ENCODE measurements around the gene STK24.

The STK24 gene

GRCh38 chr13:98488736-98489135 lies 88.2 kb downstream of the STK24 start:
- no peak for DNase-seq

GRCh38 chr13:98487522-98487921 lies 89.4 kb downstream of the STK24 start:
- no peak for DNase-seq

DNA sequence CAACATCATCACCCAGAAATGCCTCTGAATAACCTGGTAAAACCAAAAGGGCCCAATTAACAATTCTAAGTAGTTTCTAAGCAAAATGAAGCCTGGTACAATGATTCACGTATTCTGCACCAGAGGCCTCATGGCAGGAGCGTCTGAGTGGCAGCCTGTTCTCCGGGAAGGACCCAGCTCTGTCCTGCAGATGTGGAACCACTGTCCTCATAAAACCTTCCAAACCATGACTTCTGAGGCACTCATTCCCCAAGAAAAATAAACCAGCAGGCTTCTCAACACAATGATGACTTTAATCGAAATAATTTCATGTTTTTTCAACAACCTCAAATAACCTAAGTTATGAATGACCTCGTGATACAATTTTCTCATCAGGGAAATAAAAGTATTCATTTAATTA lies 89.9 kb downstream of the STK24 start:
- DNase-seq, result no peak

DNA sequence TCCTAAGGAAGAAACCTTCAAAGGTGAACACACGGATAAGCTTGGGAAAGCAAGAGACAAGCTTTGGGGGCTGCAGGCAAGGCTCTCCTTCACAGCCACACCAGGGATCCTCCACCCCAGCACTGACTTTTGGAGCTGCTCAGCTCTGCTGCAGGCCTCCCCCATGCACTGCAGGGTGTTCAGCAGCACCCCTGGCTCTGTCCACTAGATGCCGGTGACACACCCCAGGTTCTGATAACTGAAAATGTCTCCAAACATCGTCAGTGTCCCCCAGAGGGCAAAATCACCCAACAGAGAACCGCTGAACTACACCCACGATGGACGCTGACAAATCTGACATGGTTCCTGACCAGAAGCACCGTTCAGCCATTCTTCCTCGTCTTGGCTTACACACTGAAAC lies 90.5 kb downstream of the STK24 start:
- DNase-seq, result no peak

GRCh38 chr13:98485561-98485960 lies 91.3 kb downstream of the STK24 start:
- DNase-seq, result no peak

DNA sequence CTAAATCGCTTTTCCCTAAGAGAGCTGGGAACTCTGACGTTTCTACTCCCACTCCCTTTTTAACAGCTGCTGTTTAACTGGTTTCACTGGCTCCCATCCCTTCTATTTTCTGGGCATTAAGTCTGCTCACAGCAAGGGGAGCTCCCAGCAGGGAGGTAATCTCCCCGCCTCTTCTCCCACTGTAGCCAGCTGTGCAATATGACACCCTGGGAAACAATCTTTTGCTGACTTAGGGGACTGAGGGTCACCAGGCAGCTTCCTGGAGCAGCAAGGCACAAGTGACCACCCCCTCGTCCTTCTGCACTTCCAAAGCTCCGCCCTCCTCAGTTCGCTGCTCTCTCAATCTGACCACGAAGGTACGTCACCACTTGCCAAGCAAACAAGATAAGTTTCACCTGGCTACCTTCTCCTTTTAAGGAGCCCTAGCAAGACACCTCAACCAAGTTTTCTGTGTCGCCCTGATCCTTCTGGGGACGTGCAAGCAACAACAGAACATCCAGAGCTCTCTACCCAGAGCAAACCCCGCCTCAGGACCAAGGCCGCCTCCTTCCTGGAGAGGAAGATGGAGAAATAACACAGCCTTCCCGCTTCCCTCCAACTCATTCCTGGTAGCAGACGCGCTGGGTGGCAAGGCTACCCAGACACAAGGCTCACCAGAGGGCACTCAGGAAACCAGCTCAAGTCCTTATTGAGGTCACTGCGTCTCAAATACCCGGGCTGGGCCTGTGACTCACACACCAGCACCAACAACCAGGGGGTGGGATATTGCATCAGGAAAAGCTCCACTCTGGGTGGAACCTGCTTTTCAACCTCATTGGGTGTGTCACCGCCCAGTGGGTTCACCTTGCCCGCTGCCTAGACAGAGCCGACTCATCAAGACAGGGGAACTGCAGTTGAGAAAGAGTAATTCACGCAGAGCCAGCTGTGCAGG lies 92.4 kb downstream of the STK24 start:
- DNase-seq, result peak; percentile 56

DNA sequence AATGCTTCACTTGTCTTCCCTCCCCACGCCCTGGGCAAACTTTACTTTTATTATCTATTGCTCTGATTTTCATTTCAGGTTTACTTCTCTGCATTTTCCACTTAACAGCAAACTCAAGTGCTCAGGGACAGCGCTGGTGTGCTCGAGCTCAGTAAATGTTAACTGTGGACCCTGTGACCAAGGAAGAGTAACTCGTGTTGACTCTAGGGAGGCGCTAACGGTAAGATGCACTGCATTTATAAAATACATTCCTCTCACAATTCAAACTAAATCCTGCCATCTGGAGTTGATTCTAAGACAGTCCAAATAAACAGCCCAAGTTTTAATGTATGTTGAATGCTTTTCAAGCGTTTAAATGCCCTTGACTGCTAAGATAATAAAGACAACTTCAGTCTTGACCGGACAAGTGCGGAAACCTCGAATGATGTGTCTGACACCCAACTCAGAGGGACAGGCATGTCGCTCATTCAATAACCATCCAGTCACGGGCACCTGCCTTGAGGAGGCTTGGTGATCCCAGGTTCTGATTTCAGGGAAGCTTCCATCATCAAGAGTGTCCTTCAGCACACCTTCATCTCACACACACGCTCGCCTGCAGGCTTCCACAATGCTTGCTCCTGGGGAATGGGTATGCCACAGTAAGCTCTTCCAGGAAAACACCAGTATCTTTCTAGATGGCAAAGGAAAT lies 93.2 kb downstream of the STK24 start:
- DNase-seq, result no peak

DNA sequence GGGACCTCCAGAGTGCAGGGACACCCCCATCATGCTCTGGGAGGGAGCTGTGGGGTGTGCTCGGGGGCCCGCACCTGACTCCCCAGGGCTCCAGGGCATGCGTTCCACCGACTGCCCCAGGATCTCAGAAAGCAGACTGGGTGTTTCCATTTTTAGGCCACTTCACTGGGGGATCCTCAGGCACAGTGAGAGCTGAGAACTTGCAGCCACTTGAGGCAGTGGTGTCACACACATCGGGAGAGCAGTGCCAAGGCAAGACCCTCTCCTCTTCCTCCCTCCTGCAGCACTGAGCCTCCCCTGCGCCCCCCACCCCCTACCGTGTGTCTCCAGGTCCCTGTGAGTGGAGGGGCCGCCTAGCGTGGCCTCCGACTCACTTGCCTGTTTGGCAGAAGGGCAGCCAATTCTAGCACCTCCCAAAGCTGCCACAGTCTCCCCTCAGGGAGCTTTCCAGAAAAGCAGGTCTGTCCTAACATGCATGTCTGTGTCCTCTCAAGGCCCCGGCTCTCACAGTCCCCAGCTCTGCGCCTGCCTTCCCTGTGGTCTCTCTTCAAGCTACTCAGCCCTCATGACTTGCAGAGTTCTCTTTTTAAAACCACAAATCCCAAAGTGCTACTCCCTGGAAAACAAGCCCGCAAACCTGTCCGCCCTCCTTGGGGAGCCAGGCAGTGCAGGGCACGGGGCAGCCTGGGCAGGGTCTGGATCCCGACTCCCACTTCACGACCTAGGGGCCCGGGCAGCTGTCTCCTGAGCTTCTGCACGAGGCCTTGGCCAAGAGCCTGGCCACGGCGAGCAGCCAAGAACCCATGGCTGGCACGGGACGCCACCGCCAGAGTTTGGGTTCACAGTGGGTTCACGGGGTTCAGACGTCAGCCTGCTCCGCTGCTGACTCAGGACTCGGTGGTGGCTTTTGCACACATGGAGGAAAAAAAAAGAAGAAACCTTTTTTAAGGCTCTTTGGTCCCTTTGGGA lies 94.1 kb downstream of the STK24 start:
- no peak for DNase-seq

DNA sequence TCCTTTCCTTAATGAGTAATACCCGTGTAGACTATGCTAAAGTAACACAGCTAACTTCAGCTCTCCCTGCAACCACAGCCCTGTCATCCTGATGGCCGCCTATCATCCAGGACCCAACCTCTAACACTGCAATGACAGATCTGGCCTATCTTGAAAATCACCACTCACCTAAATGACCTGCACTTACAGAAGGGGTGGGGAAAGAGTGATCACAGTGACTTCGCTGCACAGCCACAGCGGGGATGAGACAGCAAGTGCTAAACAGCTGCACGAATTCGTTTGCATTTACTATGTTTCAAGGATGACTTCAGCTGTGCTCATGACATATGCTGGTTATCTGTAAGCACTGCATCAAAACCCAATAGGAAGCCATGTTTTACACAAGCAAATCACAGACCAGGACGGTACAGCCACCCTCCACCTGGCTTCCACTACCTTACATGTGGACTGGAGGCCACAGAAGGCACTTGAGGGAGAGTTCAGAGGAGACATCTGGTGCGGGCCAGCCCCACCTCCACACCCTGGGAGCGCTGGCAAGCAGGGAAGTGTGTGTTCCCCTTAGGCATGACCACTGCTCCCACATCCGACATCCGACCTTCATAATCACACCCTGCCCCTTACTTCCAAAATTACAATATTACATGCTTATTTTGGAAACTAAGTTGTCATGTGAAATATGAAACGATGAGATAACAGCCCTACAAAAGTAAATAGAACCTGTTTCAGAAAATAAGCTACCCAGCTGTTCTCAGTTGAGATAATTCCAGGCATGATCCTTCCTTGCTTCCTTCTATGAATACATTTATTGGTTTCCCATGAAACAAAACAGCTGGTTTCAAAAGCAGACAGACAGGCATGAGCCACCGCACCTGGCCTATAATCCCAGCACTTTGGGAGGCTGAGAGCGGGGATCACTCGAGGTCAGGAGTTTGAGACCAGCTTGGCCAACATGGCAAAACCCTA lies 95.7 kb downstream of the STK24 start:
- DNase-seq, result peak; percentile 29

- no peak for DNase-seq
Observed at GRCh38 chr13:98479496-98480003, 97.4 kb downstream of the STK24 start.

DNA sequence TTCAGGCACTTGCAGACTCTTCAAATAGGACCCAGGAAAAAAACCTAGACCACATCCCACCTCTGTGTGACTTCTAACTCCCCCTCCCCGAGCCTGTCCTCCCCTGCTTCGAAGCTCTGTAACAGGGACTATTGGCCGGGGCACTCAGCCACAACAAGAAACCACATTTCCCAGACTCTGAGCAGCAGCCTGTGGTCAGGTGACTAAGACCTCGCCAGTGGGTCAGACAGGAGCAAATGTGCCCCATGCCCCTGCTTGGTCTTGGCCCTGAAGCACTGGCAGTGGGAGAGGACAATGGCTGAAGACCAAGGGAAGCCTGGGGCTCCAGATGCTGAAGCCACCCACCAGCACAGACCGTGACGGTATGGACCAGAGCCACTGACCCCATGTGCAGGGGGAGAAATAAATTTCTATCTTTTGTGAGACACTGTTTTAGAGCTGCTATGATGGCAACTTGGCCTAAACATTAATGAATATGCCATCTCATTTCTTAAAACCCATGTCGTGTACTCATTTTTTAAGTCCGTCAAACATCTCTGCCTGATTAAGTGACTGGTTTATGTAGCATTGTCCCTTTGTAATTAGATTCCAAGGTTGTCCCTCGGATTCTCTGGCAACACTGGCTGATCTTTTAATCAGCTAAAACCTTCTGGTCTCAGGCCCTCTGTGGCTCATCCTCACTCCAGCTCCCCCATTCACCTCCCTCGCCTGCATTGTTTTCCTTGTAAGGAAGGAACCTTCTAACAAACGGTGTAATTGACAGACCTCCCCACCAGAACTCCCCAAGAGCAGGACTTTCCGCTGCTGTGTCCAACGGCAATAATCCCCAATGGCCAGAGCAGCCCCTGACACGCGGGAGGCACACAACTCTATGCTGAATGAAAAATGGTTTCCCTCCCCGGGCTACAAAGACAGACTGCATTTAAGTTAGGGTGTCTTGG lies 98.4 kb downstream of the STK24 start:
- DNase-seq, result no peak

DNA sequence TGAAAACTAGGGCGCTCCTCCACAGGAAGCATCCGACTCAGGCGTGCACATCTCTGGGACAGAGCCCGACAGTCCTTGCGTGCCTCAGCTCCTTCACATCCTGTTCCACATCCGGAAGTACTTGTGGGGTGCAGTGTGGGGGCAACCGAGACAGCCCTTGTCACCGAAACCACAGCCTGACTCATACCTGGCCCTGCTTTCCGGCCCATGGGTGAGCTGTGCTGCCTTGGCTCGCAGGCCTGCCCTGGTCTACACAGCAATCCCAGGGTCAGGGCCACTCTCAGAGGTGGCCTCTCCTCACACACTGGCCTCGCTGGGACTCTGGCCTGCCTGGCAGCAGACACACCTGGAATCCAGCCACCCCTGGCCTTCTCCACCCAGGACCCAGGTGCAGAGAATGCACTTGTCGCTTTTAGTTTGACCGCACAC lies 100.4 kb downstream of the STK24 start:
- DNase-seq, result no peak

DNA sequence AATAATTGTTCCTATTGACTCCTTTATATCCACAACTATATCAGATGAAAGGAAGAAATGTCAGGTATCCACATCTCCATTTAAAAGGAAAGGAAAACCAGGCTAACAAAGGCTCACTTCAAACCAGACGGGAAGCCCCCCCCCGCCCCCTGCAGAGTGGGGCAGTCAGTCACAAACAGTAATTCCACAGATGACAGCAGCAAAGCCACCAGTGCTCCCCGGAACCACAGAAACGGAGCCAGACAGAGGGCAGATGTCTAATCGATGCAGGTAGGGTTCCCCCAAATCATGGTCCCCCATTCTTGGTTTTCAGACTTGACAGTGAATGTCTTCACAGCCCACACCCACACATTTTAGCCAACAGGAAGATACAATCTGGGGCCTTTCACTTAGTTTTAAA lies 100.8 kb downstream of the STK24 start:
- DNase-seq, result no peak

- DNase-seq, result no peak
Observed at GRCh38 chr13:98475522-98475921, 101.4 kb downstream of the STK24 start.

DNA sequence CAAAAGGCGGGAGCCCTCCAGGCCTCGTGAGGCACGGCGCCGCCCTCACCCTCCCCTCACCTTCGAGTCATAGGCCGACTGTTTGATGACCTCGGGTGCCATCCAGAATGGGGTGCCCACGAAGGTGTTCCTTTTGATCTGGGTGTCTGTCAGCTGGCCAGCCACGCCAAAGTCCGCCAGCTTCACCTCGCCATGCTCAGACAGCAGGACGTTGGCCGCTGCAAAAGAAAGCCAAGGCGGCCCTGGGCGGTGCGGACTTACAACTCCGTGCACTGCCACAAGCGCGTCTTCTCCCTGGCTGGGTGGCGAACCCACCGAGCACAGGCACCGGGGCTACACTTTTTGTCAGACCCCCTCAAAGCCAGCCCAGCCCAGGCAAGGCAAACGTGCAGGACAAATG lies 102.1 kb downstream of the STK24 start:
- no peak for DNase-seq

GRCh38 chr13:98474292-98474691 lies 102.6 kb downstream of the STK24 start:
- DNase-seq, result no peak

- DNase-seq, result no peak
Observed at GRCh38 chr13:98473788-98474144, 103.1 kb downstream of the STK24 start.

DNA sequence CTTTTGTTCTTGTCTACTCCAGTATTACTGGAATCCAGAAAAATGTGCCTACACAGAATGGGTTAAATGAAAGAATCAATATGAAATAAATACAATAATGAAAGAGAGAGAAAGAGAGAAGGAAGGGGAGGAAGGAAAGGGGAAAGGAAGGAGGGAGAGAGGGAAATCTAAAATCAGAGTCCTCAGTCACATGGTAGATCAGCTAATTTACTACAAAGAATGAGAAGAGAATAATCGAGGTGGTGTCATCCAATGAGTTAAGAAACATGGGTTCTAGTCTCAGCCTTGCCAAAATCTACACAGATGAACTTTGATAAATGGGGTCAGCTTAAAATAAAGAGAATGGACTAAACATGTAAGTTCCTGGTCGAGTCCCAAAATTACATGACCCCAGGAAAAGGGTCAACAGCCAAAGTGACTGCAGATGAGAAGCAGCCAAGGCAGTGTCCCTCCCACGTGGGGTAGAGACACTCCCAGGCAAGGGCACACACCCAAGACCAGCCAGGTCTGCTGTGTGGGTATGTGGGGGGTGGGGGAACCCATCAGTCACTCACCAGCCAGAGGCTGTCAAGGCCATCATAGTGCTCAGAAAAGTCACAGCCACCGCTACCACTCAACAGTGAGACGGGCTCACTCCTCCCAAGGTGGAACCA lies 103.6 kb downstream of the STK24 start:
- DNase-seq, result no peak

DNA sequence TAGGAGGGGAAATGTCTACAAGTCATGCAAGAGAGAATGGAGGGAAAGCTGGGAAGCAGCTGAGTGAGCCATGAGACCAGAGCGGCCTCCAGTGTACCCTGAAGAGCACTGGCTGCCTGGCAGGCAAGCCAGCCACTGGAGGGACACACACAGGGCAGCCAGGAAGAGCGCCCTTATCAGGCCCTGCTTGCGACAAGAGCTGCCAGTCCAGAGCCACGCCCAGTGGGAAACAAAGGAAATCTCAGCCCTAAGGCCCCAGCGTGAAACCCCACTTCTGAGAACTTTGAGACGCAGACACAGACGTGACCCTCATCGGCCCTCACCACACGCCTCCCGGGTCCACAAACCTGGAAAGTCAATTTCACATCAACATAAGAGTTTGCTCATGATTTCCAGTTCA lies 105.0 kb downstream of the STK24 start:
- DNase-seq, result no peak

- DNase-seq, result no peak
Observed at GRCh38 chr13:98470920-98471319, 106.0 kb downstream of the STK24 start.
